Suppressor macrophage (primary cell): Measurements from ENCODE around the gene PRAMEF13.
"Not testable (repeated sequence)": the region's sequence is repeated elsewhere in the genome, so short reads cannot be mapped to it uniquely, and the experiment has no call there.

Experiments used
- DNase-seq, 4 experiments: peaks; one replicate each; pipeline ENCODE4 v3.0.0-alpha.2; 2020 to 2022

Gene PRAMEF13

GRCh38 chr1:13165531-13165930 lies 35.7 kb downstream of the PRAMEF13 start, which contains the start of gene HNRNPCL4:
HNRNPCL4 (minus strand) TSS chr1:13165631; CDS start chr1:13165467, 164 bp downstream.
- DNase-seq: not testable (repeated sequence)

- not testable (repeated sequence) for DNase-seq
Observed at GRCh38 chr1:13155909-13156308, 45.3 kb downstream of the PRAMEF13 start, which contains the start of gene PRAMEF26. PRAMEF26 (minus strand) TSS chr1:13156009; CDS start chr1:13153095, 2,914 bp downstream.
